Spinal cord (tissue), 10 donors: ENCODE results near the gene ATP9A. TPM values are rescaled to one million over a fixed set of nuclear protein-coding genes. Genes with fewer than 3 reads are reported as not detected.
"Not testable (repeated sequence)": the region's sequence is repeated elsewhere in the genome, so short reads cannot be mapped to it uniquely, and the experiment has no call there.

Experiments used
- DNase-seq, 6 donors: peaks; one replicate each; pipeline versions ENCODE4 v3.0.0 to v3.0.0-alpha.2; 2013 to 2015; ENCODE audit warnings: low spot score in 6 of 6, low read depth in 4 of 6
- H3K27ac ChIP-seq: one replicate; pipeline ENCODE4 v1.5.1; 2013; ENCODE audit warnings: low read depth, low read length, control low read depth
- H3K27me3 ChIP-seq: one replicate; pipeline ENCODE4 v1.6.1; 2013; ENCODE audit warnings: low read length; ENCODE audit not compliant: control insufficient read depth, insufficient read depth
- H3K36me3 ChIP-seq: one replicate; pipeline ENCODE4 v1.6.1; 2013; ENCODE audit warnings: low read length; ENCODE audit not compliant: control insufficient read depth, insufficient read depth
- H3K4me1 ChIP-seq: one replicate; pipeline ENCODE4 v1.6.1; 2013; ENCODE audit warnings: low read length; ENCODE audit not compliant: control insufficient read depth, insufficient read depth
- H3K4me3 ChIP-seq: one replicate; pipeline ENCODE4 v1.5.1; 2013; ENCODE audit warnings: low read depth, low read length, control low read depth
- H3K9me3 ChIP-seq: one replicate; pipeline ENCODE4 v1.6.1; 2013; ENCODE audit warnings: low read length; ENCODE audit not compliant: control insufficient read depth, insufficient read depth
- WGBS: methylation state at CpG from one replicate; pipeline ENCODE4 v1.1.5; 2013; ENCODE audit warnings: missing lambda C conversion rate; ENCODE audit not compliant: insufficient coverage; 5-methylcytosine and 5-hydroxymethylcytosine counted together
- polyA plus RNA-seq, 2 donors: library from polyadenylated mRNA; unstranded; fragments of 120-200 nt; gene quantifications; one replicate each; pipeline ENCODE4 v1.2.1, GENCODE V29; 2013; ENCODE audit not compliant: insufficient read length in 2 of 2
- total RNA-seq, 2 donors: library from RNA; depleted of rRNA in 1 of 2; stranded (reverse); fragments of 120-200 nt in 1 of 2; fragments of >200 nt in 1 of 2; gene quantifications; one replicate each; pipeline versions ENCODE4 v1.2.3 to v1.2.4, GENCODE V29; 2013 to 2014
- donor health status: healthy.

Gene ATP9A
- total and polyA plus RNA-seq, 4 donors: 77.3 to 187 (median 169) TPM

- Histone ChIP-seq H3K36me3 (no peaks in the 10 kb centered on the region), H3K9me3 (no peaks in the 10 kb centered on the region)
- WGBS: 100% methylated on average over 1 of the region's 3 CpGs
These were observed 27.4 kb downstream of the ATP9A start for GRCh38 chr20:51740838-51741237.

GRCh38 chr20:51740308-51740707 is 27.9 kb downstream of the ATP9A start:
- H3K4me3 ChIP-seq, H3K9me3 ChIP-seq, H3K36me3 ChIP-seq, H3K27me3 ChIP-seq, DNase-seq: not testable (repeated sequence)
- WGBS: 93% methylated on average over 3 of the region's 7 CpGs
- Histone ChIP-seq H3K27ac (peak overlapping the region; percentile 67), H3K4me1 (peaks cover 43% of the 10 kb centered on the region)

More at GRCh38 chr20:51740838-51741237, 27.4 kb downstream of the ATP9A start:
- Histone ChIP-seq H3K4me3 (no peak overlapping the region), H3K27me3 (no peaks in the 10 kb centered on the region), H3K27ac (no peak overlapping the region), H3K4me1 (peaks cover 40% of the 10 kb centered on the region)
- no peak for DNase-seq

- 47% methylated on average over 3 of the region's 4 CpGs for WGBS
- H3K27me3 ChIP-seq: no peaks in the 10 kb centered on the region
- H3K27ac ChIP-seq: peak overlapping the region; percentile 67
- peaks cover 44% of the 10 kb centered on the region for H3K4me1 ChIP-seq
- H3K4me3 ChIP-seq: no peak overlapping the region
- no peaks in the 10 kb centered on the region for H3K36me3 ChIP-seq
- no peaks in the 10 kb centered on the region for H3K9me3 ChIP-seq
- peak in 3 of 6 donors; percentile 48 to 79 (median 58) for DNase-seq
These were observed 28.4 kb downstream of the ATP9A start for GRCh38 chr20:51739722-51740249.

- no peak for DNase-seq
- H3K4me1 ChIP-seq: peaks cover 47% of the 10 kb centered on the region
- 97% methylated on average over 8 of the region's 12 CpGs for WGBS
These were observed 29.2 kb downstream of the ATP9A start for GRCh38 chr20:51738877-51739447.

GRCh38 chr20:51738261-51738660 is 29.9 kb downstream of the ATP9A start:
- not testable (repeated sequence) for H3K9me3 ChIP-seq, H3K27me3 ChIP-seq, H3K27ac ChIP-seq, H3K4me3 ChIP-seq, DNase-seq, H3K36me3 ChIP-seq
- H3K4me1 ChIP-seq: peaks cover 47% of the 10 kb centered on the region
- WGBS: 97% methylated on average over 12 of the region's 15 CpGs

More at GRCh38 chr20:51738877-51739447, 29.2 kb downstream of the ATP9A start:
- Histone ChIP-seq H3K4me3 (no peak overlapping the region), H3K27ac (peak overlapping the region; percentile 40), H3K27me3 (no peaks in the 10 kb centered on the region), H3K9me3 (no peaks in the 10 kb centered on the region), H3K36me3 (no peaks in the 10 kb centered on the region)

- H3K4me1 ChIP-seq: peaks cover 42% of the 10 kb centered on the region
- WGBS: 69% methylated on average over 5 of the region's 5 CpGs
- no peak for DNase-seq
- H3K27ac ChIP-seq: no peak overlapping the region
- no peaks in the 10 kb centered on the region for H3K27me3 ChIP-seq
- H3K9me3 ChIP-seq: no peaks in the 10 kb centered on the region
- H3K4me3 ChIP-seq: no peak overlapping the region
- H3K36me3 ChIP-seq: no peaks in the 10 kb centered on the region
These were observed 31.2 kb downstream of the ATP9A start for GRCh38 chr20:51736947-51737346.

- Histone ChIP-seq H3K27me3 (no peaks in the 10 kb centered on the region), H3K9me3 (no peaks in the 10 kb centered on the region), H3K36me3 (no peaks in the 10 kb centered on the region), H3K4me3 (no peak overlapping the region), H3K4me1 (peaks cover 46% of the 10 kb centered on the region), H3K27ac (no peak overlapping the region)
- DNase-seq: no peak
- WGBS: 53% methylated on average over 4 of the region's 11 CpGs
These were observed 32.2 kb downstream of the ATP9A start for GRCh38 chr20:51735728-51736600.

GRCh38 chr20:51734876-51735720 is 33.1 kb downstream of the ATP9A start:
- WGBS: 85% methylated on average over 3 of the region's 13 CpGs
- DNase-seq: no peak
- Histone ChIP-seq H3K27me3 (no peaks in the 10 kb centered on the region), H3K27ac (no peak overlapping the region), H3K36me3 (no peaks in the 10 kb centered on the region), H3K4me3 (no peak overlapping the region), H3K9me3 (no peaks in the 10 kb centered on the region), H3K4me1 (peaks cover 45% of the 10 kb centered on the region)

- Histone ChIP-seq H3K27me3 (no peaks in the 10 kb centered on the region), H3K4me3 (no peak overlapping the region), H3K9me3 (no peaks in the 10 kb centered on the region), H3K4me1 (peaks cover 34% of the 10 kb centered on the region), H3K27ac (no peak overlapping the region), H3K36me3 (peaks cover 3% of the 10 kb centered on the region)
- DNase-seq: no peak
- WGBS: 100% methylated on average over 1 of the region's 3 CpGs
These were observed 35.1 kb downstream of the ATP9A start for GRCh38 chr20:51733070-51733469.
